ENCODE data around the gene HHIPL1.
"Not testable (repeated sequence)": the region's sequence is repeated elsewhere in the genome, so short reads cannot be mapped to it uniquely, and the experiment has no call there.

HHIPL1 gene

DNA sequence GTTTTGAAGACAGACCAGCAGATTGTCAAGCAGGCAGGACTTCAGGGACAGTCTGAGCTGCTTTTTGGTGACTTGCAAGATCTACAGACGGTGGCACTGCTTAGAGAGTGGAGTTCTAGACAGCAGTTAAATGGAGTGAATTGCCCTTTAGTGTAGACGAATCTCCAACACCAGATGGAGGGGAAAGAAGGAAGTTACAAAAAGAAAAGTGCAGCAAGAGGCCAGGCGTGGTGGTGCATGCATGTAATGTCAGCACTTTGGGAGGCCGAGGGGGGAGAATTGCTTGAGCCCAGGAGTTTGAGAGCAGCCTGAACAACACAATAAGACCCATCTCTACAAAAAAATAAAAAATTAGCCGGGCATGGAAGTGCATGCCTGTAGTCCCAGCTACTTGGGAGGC lies 8.4 kb upstream of the HHIPL1 start:
- no peak for DNase-seq

DNA sequence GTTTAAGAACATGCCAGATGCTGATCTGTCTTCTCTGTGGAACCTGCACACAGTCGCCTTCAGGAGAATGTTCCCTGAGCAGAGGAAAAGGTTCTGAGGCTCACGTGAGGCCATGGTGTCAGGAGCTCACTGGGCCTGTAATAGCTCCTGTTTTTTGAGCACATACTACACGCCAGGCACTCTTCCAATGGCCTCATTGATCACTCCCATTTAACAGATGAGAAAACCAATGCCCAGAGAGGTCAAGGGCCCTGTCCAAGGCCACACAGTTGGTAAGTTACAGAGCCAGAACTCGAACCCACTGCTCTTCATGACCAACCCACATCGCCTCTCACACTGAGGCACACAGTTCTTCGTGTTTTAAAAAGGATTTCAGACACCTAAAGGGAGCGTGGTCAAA lies 7.3 kb upstream of the HHIPL1 start:
- no peak for DNase-seq

DNA sequence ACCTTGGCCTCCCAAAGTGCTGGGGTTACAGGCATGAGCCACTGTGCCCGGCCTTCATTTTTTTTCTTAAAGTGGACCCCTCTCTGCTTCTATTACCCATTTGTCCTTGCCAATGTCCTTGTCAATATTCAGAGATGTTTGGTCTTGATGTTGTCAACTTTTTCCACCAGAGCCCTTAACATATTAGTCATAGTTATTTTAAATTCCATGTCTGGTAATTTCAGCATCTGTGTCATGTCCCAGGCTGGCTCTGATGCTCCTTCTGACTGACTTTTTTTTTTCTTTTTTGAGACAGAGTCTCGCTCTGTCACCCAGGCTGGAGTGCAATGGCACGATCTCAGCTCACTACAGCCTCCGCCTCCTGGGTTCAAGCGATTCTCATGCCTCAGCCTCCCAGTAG lies 2.2 kb upstream of the HHIPL1 start:
- DNase-seq, result not testable (repeated sequence)

DNA sequence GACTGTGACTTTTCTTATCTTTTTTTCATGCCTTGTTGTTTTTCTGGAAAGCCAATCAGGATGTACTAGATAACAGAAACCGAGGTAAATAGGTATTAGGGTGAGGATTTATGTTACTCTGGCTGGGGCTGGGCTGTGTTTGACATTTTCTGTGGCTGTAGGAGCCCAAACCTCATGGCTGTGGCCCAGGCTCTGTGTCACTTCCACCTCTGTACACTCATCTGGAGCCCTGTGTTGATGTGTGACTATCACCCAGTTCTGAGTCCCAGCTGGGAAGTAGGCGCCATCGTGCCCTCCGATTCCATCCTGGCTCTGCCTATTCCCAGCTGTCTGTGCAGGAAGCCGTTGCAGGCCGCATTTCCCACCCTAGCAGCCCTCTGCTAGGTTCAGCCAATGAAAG lies 1.6 kb upstream of the HHIPL1 start:
- no peak for DNase-seq

DNA sequence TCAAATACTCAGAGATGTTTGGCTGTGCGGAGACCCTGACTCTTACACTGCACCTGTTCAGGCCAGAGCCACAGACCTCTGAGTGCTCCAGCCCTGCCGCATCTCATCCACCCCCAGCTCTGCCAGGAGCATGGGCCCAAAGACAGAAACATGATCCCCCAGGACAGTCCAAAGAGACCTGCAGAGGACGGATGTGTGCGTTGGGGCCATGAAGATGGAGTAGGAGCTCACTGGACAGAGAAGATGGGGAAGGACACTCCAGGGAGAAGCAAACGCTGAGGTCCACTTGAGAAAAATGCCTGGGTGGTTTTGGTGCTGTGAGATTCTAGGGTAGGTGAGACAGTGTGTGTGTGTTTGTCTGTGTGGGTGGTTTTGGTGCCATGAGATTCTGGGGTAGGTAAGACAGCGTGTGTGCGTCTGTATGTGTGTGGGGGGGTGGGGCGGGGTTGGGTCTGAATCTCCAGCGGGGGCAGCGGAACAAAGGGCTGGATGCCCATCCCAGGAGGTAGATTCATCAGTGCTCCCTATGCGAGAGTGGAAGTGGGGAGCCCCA lies 818 bp upstream of the HHIPL1 start:
- no peak for DNase-seq

DNA sequence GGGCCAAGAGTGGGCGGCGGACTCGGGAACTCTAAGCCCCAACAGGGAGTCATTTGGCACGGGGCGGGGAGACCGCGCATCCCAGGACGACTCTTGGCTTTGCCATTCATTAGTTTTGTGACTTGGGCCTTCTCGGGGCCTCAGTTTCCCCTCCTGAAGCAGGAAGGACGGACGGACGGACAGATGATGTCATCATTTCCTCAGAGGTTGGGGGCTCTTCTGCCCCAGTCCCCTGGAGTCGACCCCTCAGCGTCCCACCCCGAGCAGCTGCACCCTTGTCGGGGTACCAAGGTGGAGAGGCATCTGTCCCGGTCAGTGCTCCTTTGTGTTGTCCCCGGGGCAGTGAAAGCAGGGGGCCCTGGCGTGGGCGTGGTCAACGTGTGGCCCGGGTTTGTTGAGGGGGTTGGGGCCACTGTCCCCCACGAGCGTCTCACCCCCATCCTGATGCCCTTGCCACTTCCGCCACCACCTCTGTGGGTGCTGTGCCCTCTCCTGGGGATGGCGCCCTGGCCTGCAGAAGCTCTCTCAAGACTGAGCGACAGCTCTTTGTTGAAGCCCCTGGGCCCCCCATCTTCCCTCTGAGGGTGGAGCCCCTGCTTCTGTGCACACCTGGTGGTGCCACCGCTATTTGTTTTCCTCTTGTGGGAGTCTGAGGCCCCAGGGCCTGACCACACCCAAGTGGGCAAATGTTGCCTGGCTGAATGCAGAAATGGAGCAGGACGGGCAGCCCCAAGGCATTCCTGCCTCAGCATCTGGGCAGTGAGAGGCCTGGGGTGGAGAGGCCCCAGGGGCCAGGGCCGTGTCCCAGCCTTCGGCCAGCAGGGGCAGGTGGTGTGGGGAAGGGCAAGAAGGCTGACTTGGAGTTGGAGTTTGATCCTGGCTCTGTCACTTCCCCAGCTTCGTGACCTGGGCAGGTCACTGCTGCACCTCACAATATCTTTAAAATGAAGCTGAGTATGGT lies 896 bp downstream of the HHIPL1 start:
- no peak for DNase-seq

DNA sequence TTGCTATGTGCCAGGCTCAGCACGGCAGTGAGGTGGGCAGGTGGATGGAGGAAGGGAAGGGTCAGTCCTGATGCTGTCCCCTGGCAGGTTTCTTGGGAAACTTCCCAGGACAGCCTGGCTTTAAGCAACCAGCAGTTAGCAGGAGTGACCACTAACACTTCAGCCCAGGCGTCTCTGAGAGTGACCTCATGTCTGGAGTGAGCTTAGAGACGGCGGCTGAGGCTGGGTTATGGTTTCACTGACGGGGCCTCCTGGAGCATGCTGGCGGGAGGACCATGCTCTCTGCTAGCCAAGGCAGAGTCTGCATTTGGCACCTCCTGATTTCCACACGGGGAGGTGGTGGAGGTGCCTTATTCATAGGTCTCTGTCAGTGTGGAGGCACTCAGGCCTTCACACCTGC lies 2.5 kb downstream of the HHIPL1 start:
- DNase-seq, result no peak

DNA sequence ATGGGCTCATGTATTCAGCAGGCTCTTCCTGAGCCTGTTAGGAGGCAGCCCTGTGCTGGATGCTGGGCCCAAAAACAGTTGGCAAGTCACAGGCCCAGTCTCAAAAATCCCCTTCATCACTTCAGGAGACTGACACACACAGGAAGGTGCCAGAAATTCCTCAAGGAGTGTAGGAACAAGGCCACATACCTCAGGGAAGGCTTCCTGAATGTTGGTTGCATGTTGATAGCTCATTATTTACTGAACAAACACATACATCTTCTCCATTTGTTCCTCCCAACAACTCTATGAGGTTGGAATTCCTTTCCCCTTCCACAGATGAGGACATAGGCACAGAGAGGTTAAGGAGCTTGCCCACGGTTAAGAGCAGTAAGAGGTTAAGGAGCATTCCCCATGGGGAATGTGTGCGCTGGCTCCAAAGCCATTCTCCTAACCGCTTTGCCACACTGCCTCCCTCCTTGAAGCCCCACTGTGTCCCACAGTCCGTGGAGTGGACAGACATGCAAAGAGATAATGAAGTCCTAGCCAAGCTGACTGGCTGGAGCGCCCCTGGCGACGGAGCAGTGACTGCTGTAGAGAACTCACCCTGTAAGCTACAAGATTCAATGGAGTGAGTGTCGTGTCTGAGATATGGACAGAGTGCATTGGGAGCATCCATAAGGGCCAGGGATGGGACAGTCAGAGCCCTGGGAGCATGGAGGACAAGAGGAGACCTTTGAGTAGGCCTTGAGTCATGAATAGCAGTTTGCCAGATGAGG lies 3.3 kb downstream of the HHIPL1 start:
- DNase-seq, result no peak

DNA sequence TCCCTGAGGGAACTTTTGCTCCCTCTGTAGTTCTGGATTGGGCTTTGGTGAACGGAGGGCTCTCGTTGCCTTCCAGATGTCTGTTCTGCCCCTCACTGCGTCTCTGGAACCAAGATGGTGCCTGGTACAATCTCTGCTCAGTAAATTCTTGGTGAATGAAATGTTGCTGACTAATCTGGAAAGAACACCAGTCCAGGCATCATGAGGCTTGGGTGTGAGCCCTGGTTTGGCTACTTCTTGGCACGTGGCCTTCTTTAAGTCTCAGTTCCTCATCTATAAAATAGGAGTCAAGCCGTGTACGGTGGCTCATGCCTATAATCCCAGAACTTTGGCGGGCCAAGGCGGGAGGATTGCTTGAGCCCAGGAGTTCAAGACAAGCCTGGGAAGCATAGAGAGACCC lies 4.3 kb downstream of the HHIPL1 start:
- DNase-seq, result no peak

DNA sequence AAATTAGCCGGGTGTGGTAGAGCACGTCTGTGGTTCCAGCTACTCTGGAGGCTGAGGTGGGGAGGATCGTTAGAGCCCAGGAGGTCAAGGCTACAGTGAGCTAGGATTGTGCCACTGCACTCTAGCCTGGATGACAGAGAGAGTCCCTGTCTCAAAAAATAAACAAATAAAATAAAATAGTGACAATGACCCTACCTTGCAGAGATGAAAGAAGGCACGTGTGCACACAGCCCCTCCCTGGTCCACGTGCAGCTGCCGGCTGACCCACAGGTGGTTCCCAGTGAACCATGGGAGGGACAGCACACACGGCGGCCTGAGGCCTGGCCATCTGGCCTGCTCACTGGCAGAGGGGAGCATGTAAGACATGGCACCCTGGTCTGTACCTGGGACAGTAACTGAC lies 4.7 kb downstream of the HHIPL1 start:
- DNase-seq, result no peak

DNA sequence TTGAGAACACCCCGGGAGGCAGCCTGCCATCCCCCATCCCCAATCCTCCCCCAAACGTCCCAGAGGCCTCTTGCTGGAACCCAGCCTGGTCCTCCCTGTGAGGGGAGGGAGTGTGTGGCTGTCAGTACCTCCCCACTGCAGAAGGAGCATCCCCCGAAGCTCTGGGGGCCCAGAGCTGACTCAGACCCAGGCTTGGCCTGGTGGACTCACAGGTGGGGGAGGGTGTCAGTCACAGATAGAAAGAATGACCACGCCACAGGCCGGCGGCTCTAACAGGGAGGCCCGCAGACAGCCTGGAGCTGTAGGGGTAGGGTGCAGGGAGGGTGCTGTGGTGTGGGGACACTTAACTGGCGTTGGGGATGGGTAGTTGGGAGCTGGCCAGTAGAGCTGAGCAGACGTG lies 5.3 kb downstream of the HHIPL1 start:
- no peak for DNase-seq

DNA sequence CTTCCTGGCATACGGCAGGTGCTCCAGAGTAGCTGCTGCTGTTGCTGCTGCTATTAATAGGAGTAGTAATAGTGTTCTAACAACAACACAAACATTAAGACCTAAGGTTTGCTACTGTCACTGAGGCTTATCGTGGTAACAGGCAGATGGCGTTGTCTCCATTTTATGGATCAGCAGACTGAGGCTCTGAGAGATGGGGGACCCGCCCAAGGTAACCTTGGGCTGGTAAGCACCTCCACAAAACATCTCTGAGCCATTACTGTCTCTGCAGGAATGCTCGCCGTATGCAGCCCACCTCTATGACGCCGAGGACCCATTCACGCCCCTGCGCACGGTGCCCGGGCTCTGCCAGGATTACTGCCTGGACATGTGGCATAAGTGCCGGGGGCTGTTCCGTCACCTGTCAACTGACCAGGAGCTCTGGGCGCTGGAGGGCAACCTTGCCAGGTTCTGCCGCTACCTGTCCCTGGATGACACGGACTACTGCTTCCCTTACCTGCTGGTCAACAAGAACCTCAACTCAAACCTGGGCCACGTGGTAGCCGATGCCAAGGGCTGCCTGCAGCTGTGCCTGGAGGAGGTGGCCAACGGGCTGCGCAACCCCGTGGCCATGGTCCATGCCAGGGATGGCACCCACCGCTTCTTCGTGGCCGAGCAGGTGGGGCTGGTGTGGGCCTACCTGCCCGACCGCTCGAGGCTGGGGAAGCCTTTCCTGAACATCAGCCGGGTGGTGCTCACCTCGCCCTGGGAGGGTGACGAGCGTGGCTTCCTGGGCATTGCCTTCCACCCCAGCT lies 7.2 kb downstream of the HHIPL1 start:
- no peak for DNase-seq

DNA sequence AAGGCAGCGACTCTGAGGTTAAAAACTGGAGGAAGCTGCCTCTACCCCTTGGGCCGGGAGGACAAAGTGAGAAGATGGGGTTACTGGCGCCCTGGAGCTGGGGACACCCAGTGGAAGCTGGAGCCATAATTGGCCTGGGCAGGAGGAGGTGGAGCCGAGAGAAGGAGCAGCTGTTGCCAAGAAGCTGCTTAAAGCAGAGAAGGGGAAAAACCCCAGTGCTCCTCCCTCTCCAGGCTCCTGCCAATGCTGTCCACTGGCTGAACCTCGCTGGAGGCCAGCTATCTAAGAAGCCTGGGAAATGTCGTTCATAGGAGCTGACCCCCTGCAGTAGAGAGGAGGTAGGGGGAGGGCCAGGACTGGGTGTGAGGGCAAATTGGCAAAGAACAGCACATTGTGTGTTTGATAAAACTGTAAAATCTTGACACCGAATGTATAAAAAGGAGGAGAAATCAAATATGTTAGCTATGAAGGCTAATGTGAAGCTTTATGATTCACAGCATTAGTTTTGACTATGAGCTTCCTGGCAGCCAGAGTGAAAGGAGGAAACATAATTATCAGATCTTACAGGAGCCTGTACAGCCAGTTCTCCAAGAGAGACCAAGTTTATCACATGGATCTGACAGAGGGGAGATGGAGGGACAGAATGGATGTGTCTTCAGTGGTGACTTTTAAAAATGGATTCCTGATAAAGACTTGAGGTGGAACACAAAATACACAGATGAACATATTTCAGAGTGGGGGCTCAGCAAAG lies 9.5 kb downstream of the HHIPL1 start:
- DNase-seq, result no peak

DNA sequence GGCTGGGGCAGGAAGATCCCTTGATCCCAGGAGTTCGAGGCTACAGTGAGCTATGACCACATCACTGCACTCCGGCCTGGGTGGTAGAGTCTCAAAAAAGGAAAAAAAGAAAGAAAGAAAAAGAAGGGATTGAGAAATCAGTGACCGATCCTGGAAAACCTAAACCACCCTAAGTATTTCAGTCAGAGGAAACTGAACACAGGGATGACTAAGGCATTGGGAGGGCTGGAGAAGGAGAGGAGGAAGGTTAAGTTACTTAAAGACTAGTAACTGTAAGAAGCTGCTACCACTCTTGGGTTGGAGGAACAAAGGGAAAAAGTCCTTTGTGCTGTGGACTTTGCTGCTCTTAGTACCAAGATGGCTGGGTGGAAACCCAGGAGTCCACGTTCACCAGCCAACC lies 10.6 kb downstream of the HHIPL1 start:
- DNase-seq, result no peak

DNA sequence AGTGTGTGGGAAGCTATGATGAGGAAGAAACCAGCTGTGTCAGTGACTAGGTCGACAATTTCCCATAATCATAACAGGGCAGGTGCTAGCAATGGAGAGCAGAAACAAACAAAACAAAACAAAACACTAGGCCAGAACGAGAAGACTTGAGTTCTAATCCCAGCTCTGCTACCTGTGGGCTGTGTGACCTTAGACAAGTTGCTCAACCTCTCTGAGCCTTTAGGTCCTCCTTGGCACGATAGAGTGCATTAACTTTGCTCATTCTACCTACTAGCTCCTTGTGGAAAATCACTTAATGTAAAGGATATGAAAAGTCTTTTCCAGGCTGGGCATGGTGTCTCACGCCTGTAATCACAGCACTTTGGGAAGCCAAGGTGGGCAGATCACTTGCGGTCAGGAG lies 11.2 kb downstream of the HHIPL1 start:
- no peak for DNase-seq

DNA sequence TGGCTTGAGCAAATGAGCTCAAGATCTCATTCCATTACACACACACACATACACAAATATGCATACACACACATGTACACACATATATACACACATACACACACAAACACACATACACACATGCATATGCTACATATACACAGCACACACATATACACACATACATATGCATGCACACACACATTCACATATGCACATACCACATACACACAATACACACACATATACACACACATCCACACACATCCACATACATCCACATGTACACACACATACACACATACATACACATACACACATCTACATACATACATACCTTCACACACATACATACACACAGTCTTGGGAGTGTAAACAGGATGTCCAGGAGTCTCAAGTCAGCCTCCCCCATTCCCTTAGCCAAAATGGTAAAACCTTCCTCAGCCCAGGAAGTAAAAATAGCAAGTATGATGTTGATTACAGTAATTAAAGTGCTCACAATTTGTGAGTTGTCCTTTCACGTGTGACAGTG lies 12.8 kb downstream of the HHIPL1 start:
- DNase-seq, result no peak

DNA sequence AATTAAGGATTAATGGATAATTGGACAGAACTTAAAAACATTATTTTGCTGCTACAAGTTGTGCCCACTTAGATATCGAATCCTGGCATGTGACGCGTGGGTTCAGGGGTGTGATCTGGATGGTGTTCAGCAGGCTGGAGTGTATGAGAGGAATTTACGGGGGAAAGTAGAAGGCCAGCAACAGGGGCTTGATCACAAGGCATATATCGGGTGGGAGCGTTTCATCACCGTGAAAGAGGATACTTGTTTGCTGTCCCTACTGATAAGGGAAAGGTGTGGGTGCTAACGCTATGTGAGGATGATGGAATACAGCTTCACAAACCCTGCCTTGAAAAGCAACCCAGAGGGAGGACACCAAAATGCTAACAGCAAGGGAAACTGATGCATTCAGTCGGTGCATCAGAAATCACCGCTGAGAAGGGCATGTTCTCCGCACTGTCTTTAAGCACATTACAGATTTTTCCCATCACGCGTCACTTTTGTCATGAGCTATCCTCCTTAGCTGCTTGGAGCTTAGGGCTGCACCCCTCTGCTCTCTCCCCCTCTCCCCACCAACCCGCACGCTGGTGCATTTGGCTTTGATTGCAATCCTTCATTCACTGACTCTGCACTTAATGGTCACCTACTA lies 13.4 kb downstream of the HHIPL1 start:
- no peak for DNase-seq

DNA sequence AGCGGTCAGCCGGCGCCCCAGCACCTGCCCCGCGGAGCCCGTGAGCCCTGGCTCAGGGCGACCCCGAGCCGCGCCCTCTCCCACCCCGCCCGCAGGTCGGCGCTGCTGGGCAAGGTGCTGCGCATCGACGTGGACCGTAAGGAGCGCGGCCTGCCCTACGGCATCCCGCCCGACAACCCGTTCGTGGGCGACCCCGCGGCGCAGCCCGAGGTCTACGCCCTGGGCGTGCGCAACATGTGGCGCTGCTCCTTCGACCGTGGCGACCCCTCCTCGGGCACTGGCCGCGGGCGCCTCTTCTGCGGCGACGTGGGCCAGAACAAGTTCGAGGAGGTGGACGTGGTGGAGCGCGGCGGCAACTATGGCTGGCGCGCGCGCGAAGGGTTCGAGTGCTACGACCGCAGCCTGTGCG lies 14.4 kb downstream of the HHIPL1 start:
- DNase-seq, result no peak

DNA sequence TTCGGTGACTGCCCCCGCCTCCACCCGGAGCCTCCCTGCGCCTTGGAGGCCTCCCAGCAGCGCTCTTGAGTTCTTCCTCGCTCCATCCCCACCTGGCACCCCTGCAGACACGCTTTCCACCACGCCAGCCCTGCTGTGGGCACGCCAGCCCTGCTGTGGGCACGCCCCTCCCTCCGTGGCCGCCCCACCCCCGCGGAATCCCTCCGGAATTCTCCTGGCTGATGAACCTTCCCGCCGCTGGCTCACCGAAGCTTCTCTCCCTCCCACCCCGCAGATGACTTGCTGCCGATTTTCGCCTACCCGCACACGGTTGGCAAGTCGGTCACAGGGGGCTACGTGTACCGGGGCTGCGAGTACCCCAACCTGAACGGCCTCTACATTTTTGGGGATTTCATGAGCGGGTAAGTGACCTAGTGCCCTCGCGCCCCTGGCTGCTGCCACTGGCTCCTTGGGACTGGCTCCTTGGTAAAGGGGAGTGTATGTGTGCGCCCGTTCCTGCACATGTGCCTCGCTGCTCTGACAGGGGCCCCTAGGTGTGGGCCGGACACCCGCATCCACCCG lies 15.2 kb downstream of the HHIPL1 start:
- DNase-seq, result no peak

DNA sequence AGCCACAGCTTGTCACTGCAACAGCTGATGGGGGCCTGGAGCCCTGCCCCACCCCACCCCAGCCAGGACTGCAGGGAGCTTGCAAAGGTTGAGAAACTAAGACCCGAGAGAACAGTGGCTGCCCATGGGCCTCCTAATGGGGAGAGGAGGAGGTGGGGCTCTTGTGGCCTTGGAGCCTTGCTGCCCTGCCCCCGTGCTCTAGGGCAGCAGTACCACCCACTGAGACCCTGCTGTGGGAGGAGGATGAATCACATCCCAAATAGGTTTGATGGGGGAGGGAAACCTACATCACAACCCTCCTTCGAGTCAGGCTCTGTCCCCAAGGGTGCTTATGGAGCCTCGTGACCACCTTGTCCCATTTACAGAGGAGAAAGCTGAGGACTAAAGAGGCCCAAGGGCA lies 15.9 kb downstream of the HHIPL1 start:
- DNase-seq, result no peak

DNA sequence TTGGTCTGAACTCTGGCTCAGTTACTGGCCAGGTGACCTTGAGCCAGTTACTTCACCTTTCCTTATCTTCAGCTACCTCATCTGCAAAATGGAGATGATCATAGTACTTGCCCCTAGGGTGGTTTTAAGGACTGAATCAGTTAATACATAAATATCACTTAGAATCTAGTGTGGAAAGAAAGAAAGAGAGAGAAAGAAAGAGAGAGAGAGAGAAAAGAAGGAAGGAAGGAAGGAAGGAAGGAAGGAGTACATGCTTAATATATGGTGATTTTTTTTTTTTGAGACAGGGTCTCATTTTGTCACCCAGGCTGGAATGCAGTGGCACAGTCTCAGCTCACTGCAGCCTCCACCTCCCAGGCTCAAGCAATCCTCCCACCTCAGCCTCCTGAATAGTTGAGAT lies 16.3 kb downstream of the HHIPL1 start:
- not testable (repeated sequence) for DNase-seq
